Measurements from ENCODE around the gene STOML2. TPM values are rescaled to one million over a fixed set of nuclear protein-coding genes. Genes with fewer than 3 reads are reported as not detected.
"Not testable (repeated sequence)": the region's sequence is repeated elsewhere in the genome, so short reads cannot be mapped to it uniquely, and the experiment has no call there.

STOML2 gene
- 100 to 1,000 TPM in 1 of 2 donors, 10 to 100 TPM in 1; 61.2 to 102 TPM for total RNA-seq
- polyA plus RNA-seq (ENCODE audit: insufficient read length in 2 of 2) = 10 to 100 TPM; 73.3 to 79.1 TPM
- long read RNA-seq, donor 1, transcript STOML2-201 (10 exons, 1,278 nt) = major isoform, 51 of 82 reads
- long read RNA-seq, donor 1, partial matches to known transcripts = 30 of 82 reads
- long read RNA-seq, donor 1, other reads (novel, unspliced or antisense) = 0 of 82 reads
- long read RNA-seq, donor 2, transcript STOML2-201 (10 exons, 1,278 nt) = major isoform, 8 of 8 reads
- long read RNA-seq, donor 2, partial matches to known transcripts = 0 of 8 reads
- long read RNA-seq, donor 2, other reads (novel, unspliced or antisense) = 0 of 8 reads
- long read RNA-seq, donor 3, transcript STOML2-201 (10 exons, 1,278 nt) = major isoform, 15 of 15 reads
- long read RNA-seq, donor 3, partial matches to known transcripts = 0 of 15 reads
- long read RNA-seq, donor 3, other reads (novel, unspliced or antisense) = 0 of 15 reads
- long read RNA-seq, donor 4, transcript STOML2-201 (10 exons, 1,278 nt) = major isoform, 72 of 179 reads
- long read RNA-seq, donor 4, partial matches to known transcripts = 105 of 179 reads
- long read RNA-seq, donor 4, other reads (novel, unspliced or antisense) = 0 of 179 reads

GRCh38 chr9:35102769-35103659, at the start of gene STOML2:
TSS of gene STOML2 (minus strand) at chr9:35103131. CDS start at chr9:35103094, 37 bp downstream.
- H3K36me3 ChIP-seq (ENCODE audit: control insufficient read depth, insufficient read depth, low read length) = peaks cover 57% of the 10 kb centered on the region
- under 1% methylated on average over 50 of the region's 57 CpGs for WGBS (ENCODE audit: insufficient coverage)

GRCh38 chr9:35147941-35148563, 45.1 kb upstream of the STOML2 start:
- H3K36me3 ChIP-seq (ENCODE audit: control insufficient read depth, insufficient read depth, low read length); DNase-seq (ENCODE audit: low read depth in 4 of 6, low spot score in 6 of 6); H3K4me3 ChIP-seq (ENCODE audit: low read depth, low read length); H3K4me1 ChIP-seq (ENCODE audit: control insufficient read depth, insufficient read depth, low read length); H3K9me3 ChIP-seq (ENCODE audit: control insufficient read depth, insufficient read depth, low read length); H3K27ac ChIP-seq (ENCODE audit: low read depth, low read length); H3K27me3 ChIP-seq (ENCODE audit: control insufficient read depth, insufficient read depth, low read length): not testable (repeated sequence)
- no CpG with 5 or more reads among the region's 5 CpGs for WGBS (ENCODE audit: insufficient coverage)

More at GRCh38 chr9:35102769-35103659, at the start of gene STOML2:
- Histone ChIP-seq H3K27ac (ENCODE audit: low read depth, low read length) (peak within 1 kb of the TSS; percentile 95), H3K4me1 (ENCODE audit: control insufficient read depth, insufficient read depth, low read length) (peaks cover 37% of the 10 kb centered on the region), H3K4me3 (ENCODE audit: low read depth, low read length) (peak within 1 kb of the TSS; percentile 85), H3K27me3 (ENCODE audit: control insufficient read depth, insufficient read depth, low read length) (no peaks in the 10 kb centered on the region), H3K9me3 (ENCODE audit: control insufficient read depth, insufficient read depth, low read length) (no peaks in the 10 kb centered on the region)
- peak in 5 of 6 donors; percentile 92 to 99 (median 95) for DNase-seq (ENCODE audit: low read depth in 4 of 6, low spot score in 6 of 6)

- 95% methylated on average over 4 of the region's 5 CpGs for WGBS (ENCODE audit: insufficient coverage)
- Histone ChIP-seq H3K4me3 (ENCODE audit: low read depth, low read length) (no peak overlapping the region), H3K9me3 (ENCODE audit: control insufficient read depth, insufficient read depth, low read length) (peaks cover 7% of the 10 kb centered on the region), H3K27me3 (ENCODE audit: control insufficient read depth, insufficient read depth, low read length) (no peaks in the 10 kb centered on the region), H3K36me3 (ENCODE audit: control insufficient read depth, insufficient read depth, low read length) (no peaks in the 10 kb centered on the region), H3K4me1 (ENCODE audit: control insufficient read depth, insufficient read depth, low read length) (no peaks in the 10 kb centered on the region), H3K27ac (ENCODE audit: low read depth, low read length) (no peak overlapping the region)
- no peak for DNase-seq (ENCODE audit: low read depth in 4 of 6, low spot score in 6 of 6)
Measured at GRCh38 chr9:35142037-35142436, 39.1 kb upstream of the STOML2 start.

- Histone ChIP-seq H3K36me3 (ENCODE audit: control insufficient read depth, insufficient read depth, low read length) (no peaks in the 10 kb centered on the region), H3K27ac (ENCODE audit: low read depth, low read length) (no peak overlapping the region), H3K27me3 (ENCODE audit: control insufficient read depth, insufficient read depth, low read length) (no peaks in the 10 kb centered on the region), H3K4me1 (ENCODE audit: control insufficient read depth, insufficient read depth, low read length) (no peaks in the 10 kb centered on the region), H3K4me3 (ENCODE audit: low read depth, low read length) (no peak overlapping the region), H3K9me3 (ENCODE audit: control insufficient read depth, insufficient read depth, low read length) (peaks cover 7% of the 10 kb centered on the region)
- WGBS (ENCODE audit: insufficient coverage) = 93% methylated on average over 2 of the region's 2 CpGs
- DNase-seq (ENCODE audit: low read depth in 4 of 6, low spot score in 6 of 6) = no peak
Measured at GRCh38 chr9:35140093-35140492, 37.2 kb upstream of the STOML2 start.

- no peak overlapping the region for H3K4me3 ChIP-seq (ENCODE audit: low read depth, low read length)
- 89% methylated on average over 7 of the region's 8 CpGs for WGBS (ENCODE audit: insufficient coverage)
- no peak for DNase-seq (ENCODE audit: low read depth in 4 of 6, low spot score in 6 of 6)
- H3K4me1 ChIP-seq (ENCODE audit: control insufficient read depth, insufficient read depth, low read length) = no peaks in the 10 kb centered on the region
- H3K36me3 ChIP-seq (ENCODE audit: control insufficient read depth, insufficient read depth, low read length) = no peaks in the 10 kb centered on the region
- H3K9me3 ChIP-seq (ENCODE audit: control insufficient read depth, insufficient read depth, low read length) = peaks cover 4% of the 10 kb centered on the region
- no peaks in the 10 kb centered on the region for H3K27me3 ChIP-seq (ENCODE audit: control insufficient read depth, insufficient read depth, low read length)
- no peak overlapping the region for H3K27ac ChIP-seq (ENCODE audit: low read depth, low read length)
Measured at GRCh38 chr9:35136866-35137265, 33.9 kb upstream of the STOML2 start.

- 59% methylated on average over 3 of the region's 7 CpGs for WGBS (ENCODE audit: insufficient coverage)
- Histone ChIP-seq H3K27ac (ENCODE audit: low read depth, low read length) (no peak overlapping the region), H3K27me3 (ENCODE audit: control insufficient read depth, insufficient read depth, low read length) (no peaks in the 10 kb centered on the region), H3K36me3 (ENCODE audit: control insufficient read depth, insufficient read depth, low read length) (no peaks in the 10 kb centered on the region), H3K4me1 (ENCODE audit: control insufficient read depth, insufficient read depth, low read length) (no peaks in the 10 kb centered on the region), H3K4me3 (ENCODE audit: low read depth, low read length) (no peak overlapping the region), H3K9me3 (ENCODE audit: control insufficient read depth, insufficient read depth, low read length) (peaks cover 3% of the 10 kb centered on the region)
- no peak for DNase-seq (ENCODE audit: low read depth in 4 of 6, low spot score in 6 of 6)
Measured at GRCh38 chr9:35135988-35136387, 33.1 kb upstream of the STOML2 start.

- no peak overlapping the region for H3K27ac ChIP-seq (ENCODE audit: low read depth, low read length)
- no peak overlapping the region for H3K4me3 ChIP-seq (ENCODE audit: low read depth, low read length)
- H3K36me3 ChIP-seq (ENCODE audit: control insufficient read depth, insufficient read depth, low read length) = no peaks in the 10 kb centered on the region
- 93% methylated on average over 4 of the region's 6 CpGs for WGBS (ENCODE audit: insufficient coverage)
- H3K4me1 ChIP-seq (ENCODE audit: control insufficient read depth, insufficient read depth, low read length) = no peaks in the 10 kb centered on the region
- no peak for DNase-seq (ENCODE audit: low read depth in 4 of 6, low spot score in 6 of 6)
- H3K27me3 ChIP-seq (ENCODE audit: control insufficient read depth, insufficient read depth, low read length) = no peaks in the 10 kb centered on the region
- H3K9me3 ChIP-seq (ENCODE audit: control insufficient read depth, insufficient read depth, low read length) = peaks cover 3% of the 10 kb centered on the region
Measured at GRCh38 chr9:35134920-35135319, 32.0 kb upstream of the STOML2 start.

GRCh38 chr9:35116898-35117551, 14.1 kb upstream of the STOML2 start:
- 3% methylated on average over 25 of the region's 30 CpGs for WGBS (ENCODE audit: insufficient coverage)
- H3K4me1 ChIP-seq (ENCODE audit: control insufficient read depth, insufficient read depth, low read length) = peaks cover 41% of the 10 kb centered on the region
- no peaks in the 10 kb centered on the region for H3K9me3 ChIP-seq (ENCODE audit: control insufficient read depth, insufficient read depth, low read length)
- peak overlapping the region; percentile 98 for H3K27ac ChIP-seq (ENCODE audit: low read depth, low read length)
- H3K4me3 ChIP-seq (ENCODE audit: low read depth, low read length) = peak overlapping the region; percentile 75
- no peaks in the 10 kb centered on the region for H3K36me3 ChIP-seq (ENCODE audit: control insufficient read depth, insufficient read depth, low read length)
- DNase-seq (ENCODE audit: low read depth in 4 of 6, low spot score in 6 of 6) = peak; percentile 86 to 98 (median 93)
- H3K27me3 ChIP-seq (ENCODE audit: control insufficient read depth, insufficient read depth, low read length) = no peaks in the 10 kb centered on the region

GRCh38 chr9:35116539-35116897, 13.6 kb upstream of the STOML2 start:
- no peak for DNase-seq (ENCODE audit: low read depth in 4 of 6, low spot score in 6 of 6)
- H3K27me3 ChIP-seq (ENCODE audit: control insufficient read depth, insufficient read depth, low read length) = no peaks in the 10 kb centered on the region
- 0% methylated on average over 12 of the region's 12 CpGs for WGBS (ENCODE audit: insufficient coverage)
- peak overlapping the region; percentile 98 for H3K27ac ChIP-seq (ENCODE audit: low read depth, low read length)
- H3K36me3 ChIP-seq (ENCODE audit: control insufficient read depth, insufficient read depth, low read length) = no peaks in the 10 kb centered on the region
- no peaks in the 10 kb centered on the region for H3K9me3 ChIP-seq (ENCODE audit: control insufficient read depth, insufficient read depth, low read length)
- peak overlapping the region; percentile 75 for H3K4me3 ChIP-seq (ENCODE audit: low read depth, low read length)
- peaks cover 44% of the 10 kb centered on the region for H3K4me1 ChIP-seq (ENCODE audit: control insufficient read depth, insufficient read depth, low read length)

Measured in spinal cord (tissue), 10 donors.